Ovary (tissue), 9 donors: ENCODE results near the gene IPO9. TPM values are rescaled to one million over a fixed set of nuclear protein-coding genes. Genes with fewer than 3 reads are reported as not detected.
"Not testable (repeated sequence)": the region's sequence is repeated elsewhere in the genome, so short reads cannot be mapped to it uniquely, and the experiment has no call there.

ENCODE experiments used
- DNase-seq, 5 donors: peaks; one replicate each; pipeline ENCODE4 v3.0.0-alpha.2; 2019 to 2020
- H3K27ac ChIP-seq, 2 donors: fragments of 200-600 bp; one replicate each; pipeline versions ENCODE4 v1.5.1 to v1.8.0; 2019 to 2022
- H3K27me3 ChIP-seq: fragments of 200-600 bp; one replicate; pipeline ENCODE4 v1.8.0; 2022
- H3K36me3 ChIP-seq: fragments of 200-600 bp; sonication (generic); one replicate; pipeline ENCODE4 v1.5.1; 2019
- H3K4me1 ChIP-seq: one replicate; pipeline ENCODE4 v1.8.1; 2013; ENCODE audit warnings: mild to moderate bottlenecking, moderate library complexity; ENCODE audit not compliant: insufficient read depth
- H3K4me3 ChIP-seq: fragments of 200-600 bp; sonication (generic); one replicate; pipeline ENCODE4 v1.5.1; 2017
- H3K9me3 ChIP-seq, 2 donors: fragments of 200-600 bp in 1 of 2; sonication (generic) in 1 of 2; one replicate each; pipeline versions ENCODE4 v1.5.1 to v1.8.1; 2013 to 2019; ENCODE audit warnings: mild to moderate bottlenecking in 1 of 2, moderate library complexity in 1 of 2
- EP300 ChIP-seq: sonication (generic); formaldehyde crosslinking; IDR thresholded peaks from one replicate; pipeline ENCODE4 v1.6.1; 2017; ENCODE audit warnings: antibody characterized with exemption
- POLR2A ChIP-seq: fragments of 450-650 bp; IDR thresholded peaks from one replicate; pipeline ENCODE4 v1.6.1; 2017; ENCODE audit warnings: antibody characterized with exemption, mild to moderate bottlenecking, moderate library complexity
- WGBS, 3 donors: extraction: QIAGEN DNeasy Blood & Tissue Kit in 1 of 3; methylation state at CpG; one replicate each; pipeline versions ENCODE4 v1.1.5 to v1.1.7; 2013 to 2017; 5-methylcytosine and 5-hydroxymethylcytosine counted together
- intact Hi-C, 4 donors: fragments of 100-400 bp; cut with DNase I; formaldehyde crosslinking; loops; one replicate each; pipeline versions ENCODE4 v1.11.0 to v1.15.1; 2022 to 2023
- polyA plus RNA-seq, 2 donors: library from polyadenylated mRNA; stranded (reverse); fragments of 200-250 nt in 1 of 2; fragments of 350-450 nt in 1 of 2; fragmentation: Illumina TruSeq in 1 of 2; extraction: RNeasy Lipid Tissue Mini Kit (QIAGEN cat#74804) in 1 of 2; gene quantifications; one replicate each; pipeline ENCODE4 v1.2.3, GENCODE V29; 2013 to 2014
- total RNA-seq, 7 donors: library from RNA; depleted of rRNA in 2 of 7; stranded (reverse); fragments of >200 nt in 2 of 7; fragmentation: NEBNext Ultra II Directional in 3 of 7; extraction: Animal tissue kit (Norgen Biotek cat#: 25700) in 3 of 7; gene quantifications; one replicate each; pipeline versions ENCODE4 v1.1.0 to v1.2.4, GENCODE V29; 2016 to 2023
- TF ChIP-seq, protein P1 (sequence below), 3 donors: fragments of 450-650 bp in 2 of 3; fragments of 200-600 bp in 1 of 3; IDR thresholded peaks; one replicate each; pipeline versions ENCODE4 v1.5.1 to v1.8.0; 2016 to 2022; ENCODE audit warnings: antibody characterized with exemption in 3 of 3, mild to moderate bottlenecking in 1 of 3
- donor health status: DM: no; HTN: no; CAD: no; lungs with moderate emphysema.
- donor health status: DM: no; HTN: no; CAD: no.
- donor health status: Bipolar disorder and iron deficiency.
- donor health status: DM: yes; HTN: yes; CAD: no.
- donor health status: DM: no; HTN: no; CAD: no.
- donor health status: DM: yes; HTN: yes; CAD: no.

Gene IPO9
- total and polyA plus RNA-seq, 9 donors = 12.9 to 43.8 (median 39.4) TPM

DNA sequence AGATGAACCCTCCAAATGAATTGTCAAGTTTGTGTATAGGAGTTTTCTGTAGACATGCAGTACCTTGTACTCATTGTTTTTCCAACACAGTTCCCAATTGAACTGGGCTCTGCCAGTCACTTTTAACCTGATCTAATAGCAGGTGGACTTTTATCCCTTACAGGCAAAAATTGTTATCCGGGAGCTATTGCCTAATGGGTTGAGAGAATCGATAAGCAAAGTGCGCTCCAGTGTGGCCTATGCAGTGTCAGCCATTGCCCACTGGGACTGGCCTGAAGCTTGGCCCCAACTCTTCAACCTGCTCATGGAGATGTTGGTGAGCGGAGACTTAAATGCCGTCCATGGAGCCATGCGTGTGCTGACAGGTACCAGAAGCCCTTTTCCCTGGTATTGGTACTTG is 19.3 kb downstream of the IPO9 start:
- Histone ChIP-seq H3K4me1 (peaks cover 5% of the 10 kb centered on the region), H3K27ac (no peak overlapping the region)
- WGBS, 3 donors = 95 to 98% (median 97%) methylated on average over 6 of the region's 6 CpGs

DNA sequence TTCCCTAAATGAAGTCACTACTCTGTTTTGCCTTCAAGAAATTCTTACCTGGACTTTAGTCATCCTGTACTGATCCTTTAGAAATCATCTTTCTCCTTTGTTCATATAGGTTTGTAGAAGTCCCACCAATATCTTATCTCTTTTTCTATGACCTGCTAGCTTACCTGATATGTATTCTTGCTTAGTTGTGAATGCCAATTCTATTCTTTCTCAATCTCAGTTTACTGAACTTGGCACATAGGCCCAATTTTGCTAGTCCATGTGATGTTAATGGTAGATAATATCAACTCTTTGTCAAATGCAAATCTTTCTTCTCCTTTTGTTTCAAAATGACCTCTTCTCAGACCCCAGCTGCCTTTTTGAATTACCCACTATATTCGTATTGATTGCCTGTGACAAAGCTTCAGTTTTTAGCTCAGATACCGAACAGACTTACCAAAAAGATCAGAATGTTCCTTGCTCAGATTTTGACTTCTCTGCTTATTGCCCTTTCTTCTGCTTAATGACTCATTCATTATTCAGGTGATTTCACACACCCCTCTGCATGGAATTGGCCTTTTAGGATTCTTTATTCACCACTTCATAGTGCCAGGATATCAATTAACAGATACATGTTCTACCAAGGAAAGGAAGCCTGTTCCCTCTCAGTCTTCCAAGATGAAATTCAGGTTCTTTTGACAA is 20.6 kb downstream of the IPO9 start:
- Histone ChIP-seq H3K27ac (no peak overlapping the region), H3K4me3 (no peak overlapping the region), H3K27me3 (no peaks in the 10 kb centered on the region), H3K9me3 (no peaks in the 10 kb centered on the region), H3K36me3 (no peaks in the 10 kb centered on the region), H3K4me1 (peaks cover 5% of the 10 kb centered on the region)
- 64 to 72% (median 67%) methylated on average over 2 of the region's 2 CpGs for WGBS, 3 donors
- intact Hi-C loops = no loop called here
- TF ChIP-seq POLR2A (no peak), EP300 (no peak)
- TF ChIP-seq, protein P1, sequence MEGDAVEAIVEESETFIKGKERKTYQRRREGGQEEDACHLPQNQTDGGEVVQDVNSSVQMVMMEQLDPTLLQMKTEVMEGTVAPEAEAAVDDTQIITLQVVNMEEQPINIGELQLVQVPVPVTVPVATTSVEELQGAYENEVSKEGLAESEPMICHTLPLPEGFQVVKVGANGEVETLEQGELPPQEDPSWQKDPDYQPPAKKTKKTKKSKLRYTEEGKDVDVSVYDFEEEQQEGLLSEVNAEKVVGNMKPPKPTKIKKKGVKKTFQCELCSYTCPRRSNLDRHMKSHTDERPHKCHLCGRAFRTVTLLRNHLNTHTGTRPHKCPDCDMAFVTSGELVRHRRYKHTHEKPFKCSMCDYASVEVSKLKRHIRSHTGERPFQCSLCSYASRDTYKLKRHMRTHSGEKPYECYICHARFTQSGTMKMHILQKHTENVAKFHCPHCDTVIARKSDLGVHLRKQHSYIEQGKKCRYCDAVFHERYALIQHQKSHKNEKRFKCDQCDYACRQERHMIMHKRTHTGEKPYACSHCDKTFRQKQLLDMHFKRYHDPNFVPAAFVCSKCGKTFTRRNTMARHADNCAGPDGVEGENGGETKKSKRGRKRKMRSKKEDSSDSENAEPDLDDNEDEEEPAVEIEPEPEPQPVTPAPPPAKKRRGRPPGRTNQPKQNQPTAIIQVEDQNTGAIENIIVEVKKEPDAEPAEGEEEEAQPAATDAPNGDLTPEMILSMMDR (IDR thresholded peaks at IDR 0.05) = no peak
- no peak for DNase-seq

More for the DNA sequence above, 19.3 kb downstream of the IPO9 start:
- H3K36me3 ChIP-seq = no peaks in the 10 kb centered on the region
- no peak overlapping the region for H3K4me3 ChIP-seq
- intact Hi-C loops = no loop called here
- H3K9me3 ChIP-seq = no peaks in the 10 kb centered on the region
- no peak for DNase-seq
- no peak for TF ChIP-seq POLR2A
- TF ChIP-seq, protein P1 (IDR thresholded peaks at IDR 0.05) = no peak
- TF ChIP-seq EP300 = no peak
- no peaks in the 10 kb centered on the region for H3K27me3 ChIP-seq

DNA sequence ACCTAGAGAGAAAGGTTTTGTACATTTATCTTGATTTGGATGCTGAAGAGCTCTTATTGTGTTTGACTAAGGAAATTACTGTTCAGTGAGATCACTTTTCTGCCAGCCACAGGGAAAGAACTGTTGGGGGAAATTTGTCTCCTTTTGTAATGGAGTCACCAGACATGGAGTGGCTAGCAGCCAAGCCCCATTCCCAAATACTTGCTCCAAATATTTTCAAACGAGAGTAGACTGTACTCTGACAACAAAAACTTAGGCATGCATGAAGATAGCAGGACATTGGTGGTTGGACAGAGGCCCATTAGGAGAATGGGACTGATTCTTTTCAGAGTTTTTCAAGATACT is 21.1 kb downstream of the IPO9 start:
- Histone ChIP-seq H3K4me3 (no peak overlapping the region), H3K36me3 (no peaks in the 10 kb centered on the region)
- intact Hi-C loops = no loop called here

DNA sequence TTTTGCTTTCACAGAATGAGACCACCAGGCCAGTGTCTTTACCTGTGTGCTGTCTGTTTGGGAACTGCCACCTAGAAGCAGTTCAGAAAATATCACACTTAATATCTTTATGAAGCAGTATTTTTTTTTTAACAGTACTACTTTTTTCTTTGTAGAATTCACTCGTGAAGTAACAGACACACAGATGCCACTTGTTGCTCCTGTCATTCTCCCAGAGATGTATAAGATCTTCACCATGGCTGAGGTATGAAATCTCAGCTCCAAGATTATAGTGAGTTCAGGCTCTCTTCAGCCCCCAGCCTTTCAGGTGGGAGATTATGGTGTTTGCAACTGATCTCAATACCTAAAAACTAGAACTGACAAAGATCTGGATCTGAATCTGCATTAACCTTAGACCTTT is 23.0 kb downstream of the IPO9 start:
- intact Hi-C loops = no loop called here

More for the DNA sequence above, 21.1 kb downstream of the IPO9 start:
- peak; percentile 54 to 76 (median 63) for DNase-seq
- H3K27me3 ChIP-seq = no peaks in the 10 kb centered on the region
- TF ChIP-seq POLR2A = no peak
- no peak overlapping the region for H3K27ac ChIP-seq
- no peaks in the 10 kb centered on the region for H3K9me3 ChIP-seq
- 0 to 6% (median 0%) methylated on average over 1 of the region's 1 CpG for WGBS, 3 donors
- peaks cover 5% of the 10 kb centered on the region for H3K4me1 ChIP-seq

DNA sequence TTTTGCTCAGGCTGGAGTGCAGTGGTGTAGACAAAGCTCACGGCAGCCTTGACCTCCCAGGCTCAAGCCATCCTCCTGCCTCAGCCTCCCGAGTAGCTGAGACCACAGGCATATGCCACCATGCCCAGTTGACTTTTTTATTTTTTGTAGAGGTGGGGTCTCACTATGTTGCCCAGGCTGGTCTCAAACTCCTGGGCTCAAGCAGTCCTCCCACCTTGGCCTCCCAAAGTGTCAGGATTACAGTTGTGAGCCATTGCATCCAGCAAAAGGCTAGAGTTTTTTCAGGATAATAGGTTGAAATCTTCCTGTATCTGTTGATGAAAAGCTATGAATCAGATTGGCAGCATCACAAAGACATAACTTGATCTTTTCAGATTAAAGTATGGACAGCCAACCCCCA is 27.8 kb downstream of the IPO9 start:
- H3K4me1 ChIP-seq, H3K27me3 ChIP-seq, H3K4me3 ChIP-seq, DNase-seq, H3K36me3 ChIP-seq, H3K9me3 ChIP-seq, intact Hi-C loops, H3K27ac ChIP-seq: not testable (repeated sequence)
- 91 to 95% (median 93%) methylated on average over 2 of the region's 2 CpGs for WGBS, 3 donors

More for the DNA sequence above, 23.0 kb downstream of the IPO9 start:
- TF ChIP-seq POLR2A = no peak
- TF ChIP-seq, protein P1 (IDR thresholded peaks at IDR 0.05) = no peak
- no peak for TF ChIP-seq EP300
- Histone ChIP-seq H3K4me1 (peaks cover 2% of the 10 kb centered on the region), H3K9me3 (no peaks in the 10 kb centered on the region), H3K4me3 (no peak overlapping the region), H3K27ac (no peak overlapping the region), H3K27me3 (no peaks in the 10 kb centered on the region), H3K36me3 (no peaks in the 10 kb centered on the region)
- WGBS, 3 donors = 87 to 90% (median 89%) methylated on average over 1 of the region's 1 CpG
- no peak for DNase-seq
